Measurements from ENCODE around the gene CD59.
A peak's percentile ranks its signal among the peaks of the same experiment; 100 is the strongest.
"Not testable (repeated sequence)": the region's sequence is repeated elsewhere in the genome, so short reads cannot be mapped to it uniquely, and the experiment has no call there.

The CD59 gene

GRCh38 chr11:33713151-33713855, 22.9 kb downstream of the CD59 start:
- no peak for DNase-seq (ENCODE audit: low spot score)

- DNase-seq (ENCODE audit: low spot score): no peak
Measured at GRCh38 chr11:33712436-33712835, 23.8 kb downstream of the CD59 start.

DNA sequence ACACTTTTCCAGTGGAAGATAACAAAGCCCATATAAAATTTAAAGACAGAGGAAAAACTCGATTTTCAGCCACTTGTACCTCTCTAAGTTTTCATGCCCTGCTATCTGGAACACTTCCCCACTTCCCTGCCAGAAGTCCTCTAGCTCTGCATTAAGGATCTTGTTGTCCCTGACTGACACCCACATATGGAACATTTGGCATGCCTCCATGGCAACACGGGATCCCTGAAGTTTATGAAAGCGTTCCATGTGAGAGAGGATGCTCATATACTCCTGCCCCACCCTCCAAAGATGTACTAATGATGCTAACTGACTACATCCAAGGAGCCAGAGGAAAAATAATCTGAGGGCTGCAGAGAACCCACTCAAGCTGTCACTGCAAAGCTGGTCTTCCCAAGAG, 26.8 kb downstream of the CD59 start:
- DNase-seq (ENCODE audit: low spot score): no peak

- no peak for DNase-seq (ENCODE audit: low spot score)
Measured at GRCh38 chr11:33708985-33709384, 27.2 kb downstream of the CD59 start.

DNA sequence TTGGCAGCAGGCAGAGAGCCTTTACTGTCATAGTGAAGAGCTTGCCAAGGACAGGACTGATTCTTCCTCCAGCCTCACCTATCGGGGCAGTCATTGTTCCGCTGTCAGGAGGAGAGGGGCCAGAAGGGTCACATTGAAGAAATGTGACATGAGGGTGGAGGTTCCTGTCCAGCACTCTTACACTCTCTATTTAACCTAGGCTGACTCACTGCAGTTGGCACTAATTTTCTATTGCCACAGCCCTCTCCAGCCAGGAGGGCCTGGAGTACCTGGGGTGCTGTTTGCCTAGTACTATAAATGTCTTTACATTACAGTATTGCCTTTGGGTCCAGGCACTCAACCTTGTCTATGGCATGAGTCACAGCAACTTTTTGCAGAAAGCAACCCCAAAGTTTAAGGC, 28.4 kb downstream of the CD59 start:
- not testable (repeated sequence) for DNase-seq (ENCODE audit: low spot score)

DNA sequence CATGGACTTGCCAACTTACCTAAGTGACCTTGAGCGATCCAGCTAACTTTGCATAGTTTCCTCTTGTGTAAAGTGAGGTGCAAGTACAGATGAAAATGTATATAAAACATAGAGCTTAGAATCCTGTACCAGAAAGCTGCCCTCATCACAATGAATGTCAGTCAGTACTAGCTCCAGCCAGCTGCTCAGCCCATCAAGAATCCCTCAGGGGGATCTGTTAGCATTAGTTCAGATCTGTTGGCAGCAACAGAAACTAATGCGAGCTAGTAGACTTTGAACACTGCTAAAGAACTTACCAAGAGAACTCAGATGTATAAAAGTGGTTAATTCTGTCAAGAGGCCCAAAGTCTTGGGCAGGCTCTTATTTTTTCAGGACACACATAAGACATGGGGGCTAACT, 29.3 kb downstream of the CD59 start:
- no peak for DNase-seq (ENCODE audit: low spot score)

DNA sequence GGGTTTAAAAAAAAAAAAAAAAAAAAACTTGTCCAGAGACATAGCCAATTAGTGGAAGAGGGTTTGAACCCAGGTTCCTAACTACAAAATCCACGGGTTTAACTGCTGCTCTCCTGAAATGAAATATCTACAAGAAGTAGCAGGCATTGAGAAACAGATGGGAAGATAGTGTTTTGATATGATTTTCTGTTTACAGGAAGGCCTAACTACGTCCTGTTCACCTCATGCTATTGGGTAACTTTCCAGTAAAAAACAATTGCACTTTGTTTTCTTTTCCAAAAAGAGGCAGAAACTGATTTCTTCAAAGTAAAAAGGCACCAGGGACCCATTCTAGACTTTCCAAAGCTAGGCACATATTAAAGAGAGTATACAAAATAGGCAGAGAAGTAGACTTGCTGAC, 29.7 kb downstream of the CD59 start:
- DNase-seq (ENCODE audit: low spot score): no peak

- DNase-seq (ENCODE audit: low spot score): no peak
Measured at GRCh38 chr11:33704240-33705002, 31.8 kb downstream of the CD59 start.

DNA sequence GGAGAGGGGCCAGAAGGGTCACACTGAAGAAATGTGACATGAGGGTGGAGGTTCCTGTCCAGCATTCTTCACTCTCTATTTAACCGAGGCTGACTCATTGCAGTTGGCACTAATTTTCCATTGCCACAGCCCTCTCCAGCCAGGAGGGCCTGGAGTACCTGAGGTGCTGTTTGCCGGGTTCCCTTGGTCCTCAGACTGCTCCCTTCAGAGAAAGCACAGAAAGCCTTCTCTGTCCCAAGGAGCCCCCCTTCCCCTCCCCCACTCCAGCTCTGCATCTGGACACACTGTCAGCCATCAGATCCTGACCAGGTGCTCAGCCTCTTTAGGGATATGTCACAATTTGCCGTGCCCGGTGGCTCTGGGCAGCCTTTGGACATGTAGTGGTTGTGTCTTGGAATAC, 32.4 kb downstream of the CD59 start:
- no peak for DNase-seq (ENCODE audit: low spot score)

- no peak for DNase-seq (ENCODE audit: low spot score)
Measured at GRCh38 chr11:33703234-33703633, 33.0 kb downstream of the CD59 start.

DNA sequence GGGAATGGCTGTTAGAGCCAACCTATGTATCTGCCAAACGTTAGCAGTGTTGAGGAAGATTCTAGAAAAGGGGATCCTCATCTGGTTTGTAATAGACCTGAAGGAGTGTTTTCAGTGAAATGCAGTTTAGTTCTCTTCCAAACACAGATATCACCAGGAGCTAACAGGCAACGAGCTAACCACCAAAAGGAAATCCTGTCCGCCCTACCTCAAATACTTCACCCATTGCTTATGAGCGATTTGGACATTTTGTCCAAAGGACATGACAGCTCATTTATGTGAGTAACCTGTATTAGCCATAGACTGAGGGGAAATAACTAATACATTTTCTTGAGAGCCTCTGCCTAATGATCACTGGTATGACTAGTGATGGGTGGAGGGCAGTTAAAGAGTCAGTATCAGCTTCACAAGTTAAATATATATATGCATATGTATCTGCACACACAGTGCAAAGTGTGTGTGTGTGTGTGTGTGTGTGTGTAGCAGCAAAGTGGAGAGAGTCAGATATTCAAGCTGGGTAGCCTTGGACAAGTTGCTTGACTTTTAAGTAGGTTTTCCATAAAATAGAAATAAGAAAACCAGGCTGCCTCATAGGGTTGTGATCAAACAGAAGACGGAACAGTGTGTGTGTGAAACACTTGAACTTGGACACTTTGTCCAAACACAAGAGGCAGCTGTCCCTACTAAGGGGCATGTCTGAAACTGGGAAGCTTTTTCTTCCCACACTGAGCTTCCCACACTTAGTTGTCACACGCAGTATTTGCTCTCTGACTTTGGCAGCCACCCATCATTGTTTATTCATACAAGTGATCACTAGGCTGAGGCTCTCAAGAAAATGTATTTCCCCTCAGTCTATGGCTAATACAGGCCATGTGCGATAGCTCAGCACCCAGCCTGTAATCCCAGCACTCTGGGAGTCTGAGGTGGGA, 34.7 kb downstream of the CD59 start:
- DNase-seq (ENCODE audit: low spot score): no peak

DNA sequence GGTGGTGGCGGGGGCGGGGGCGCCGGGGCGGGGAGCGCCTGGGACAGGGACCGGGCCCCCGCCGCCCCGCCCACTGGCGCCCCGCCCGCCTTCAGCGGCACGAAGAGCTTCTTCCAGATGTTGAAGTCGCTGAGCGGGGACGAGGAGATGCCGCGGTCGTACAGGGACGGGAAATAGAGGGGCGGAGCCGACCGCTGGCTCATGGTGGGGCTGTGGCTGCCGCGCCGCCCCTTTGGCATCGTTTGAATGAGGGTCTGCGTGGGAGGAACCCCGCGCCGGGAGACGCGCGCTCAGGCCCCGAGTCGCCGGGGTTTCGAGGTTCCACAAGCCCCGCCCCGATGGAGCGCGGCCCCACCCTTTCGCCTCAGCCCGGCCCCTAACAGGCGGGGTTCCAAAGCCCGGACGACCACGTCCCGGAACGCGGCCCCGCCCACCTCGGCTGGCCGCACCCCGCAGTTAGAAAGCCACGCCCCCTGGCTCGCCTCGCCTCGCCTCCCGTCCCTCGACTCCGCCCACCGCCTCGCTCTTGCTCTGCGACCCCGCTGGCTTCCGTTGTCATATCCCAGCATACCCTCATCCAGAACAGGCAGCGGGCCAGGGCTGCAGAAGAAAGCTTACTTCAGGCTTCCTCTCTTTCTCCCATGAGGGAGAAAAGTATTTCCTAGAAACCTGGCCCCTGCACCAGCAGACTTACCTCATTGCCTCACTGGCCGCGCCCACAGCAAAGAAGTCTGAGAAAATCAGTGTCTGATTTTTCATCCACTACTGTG, 35.5 kb downstream of the CD59 start, which contains the start of gene C11orf91:
C11orf91 (minus strand) TSS at position 325 of the 770 bp plus-strand sequence; CDS start at position 239, 86 bp downstream.
- peak; percentile 96 for DNase-seq (ENCODE audit: low spot score)

- DNase-seq (ENCODE audit: low spot score): no peak
Measured at GRCh38 chr11:33700063-33700501, 36.1 kb downstream of the CD59 start.

DNA sequence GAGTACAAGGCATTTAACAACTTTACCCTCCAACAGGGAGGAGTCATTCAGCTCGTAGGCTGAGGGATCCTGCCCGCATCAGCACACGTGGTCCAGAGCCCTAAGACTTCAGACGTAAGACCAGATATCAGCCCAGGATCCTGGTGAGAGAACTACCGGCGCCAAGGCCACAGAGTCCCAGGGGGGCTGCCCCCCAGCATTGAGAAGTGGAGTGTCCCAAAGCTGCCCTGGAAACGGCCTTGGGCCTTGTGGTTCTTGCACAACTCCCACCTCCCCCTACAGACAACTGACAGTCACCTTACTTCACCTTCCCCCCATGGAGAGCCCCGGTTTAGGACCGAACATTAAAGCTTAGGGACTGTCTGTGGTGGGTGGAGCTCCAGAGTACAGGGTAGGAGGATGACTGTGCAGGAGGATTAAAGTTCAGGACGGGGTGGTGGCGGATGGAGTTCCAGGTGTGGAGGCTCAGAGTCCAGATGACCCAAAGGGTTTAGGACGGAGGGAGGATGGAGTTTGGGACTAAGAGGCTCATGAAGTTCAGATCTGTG, 36.6 kb downstream of the CD59 start:
- DNase-seq (ENCODE audit: low spot score): no peak

GRCh38 chr11:33698921-33699320, 37.3 kb downstream of the CD59 start:
- DNase-seq (ENCODE audit: low spot score): no peak

DNA sequence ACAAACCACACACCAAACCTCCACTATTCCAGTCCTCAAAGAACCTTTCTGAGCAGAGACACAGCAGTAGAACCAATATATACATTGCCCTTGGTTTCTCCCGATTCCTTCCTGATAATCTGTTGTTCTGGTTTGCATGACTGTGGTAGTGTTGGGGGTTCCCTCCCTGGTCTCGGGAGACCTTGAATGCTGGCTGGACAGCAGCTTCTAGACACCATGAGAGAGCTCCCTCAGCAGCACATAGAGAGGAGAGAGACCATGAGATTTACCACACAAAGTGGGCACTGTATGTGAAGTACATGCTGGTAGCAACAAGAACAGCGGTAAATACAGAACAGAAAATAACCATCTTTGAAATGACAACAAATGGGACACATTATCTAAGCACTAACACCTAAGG, 38.2 kb downstream of the CD59 start:
- DNase-seq (ENCODE audit: low spot score): no peak

DNA sequence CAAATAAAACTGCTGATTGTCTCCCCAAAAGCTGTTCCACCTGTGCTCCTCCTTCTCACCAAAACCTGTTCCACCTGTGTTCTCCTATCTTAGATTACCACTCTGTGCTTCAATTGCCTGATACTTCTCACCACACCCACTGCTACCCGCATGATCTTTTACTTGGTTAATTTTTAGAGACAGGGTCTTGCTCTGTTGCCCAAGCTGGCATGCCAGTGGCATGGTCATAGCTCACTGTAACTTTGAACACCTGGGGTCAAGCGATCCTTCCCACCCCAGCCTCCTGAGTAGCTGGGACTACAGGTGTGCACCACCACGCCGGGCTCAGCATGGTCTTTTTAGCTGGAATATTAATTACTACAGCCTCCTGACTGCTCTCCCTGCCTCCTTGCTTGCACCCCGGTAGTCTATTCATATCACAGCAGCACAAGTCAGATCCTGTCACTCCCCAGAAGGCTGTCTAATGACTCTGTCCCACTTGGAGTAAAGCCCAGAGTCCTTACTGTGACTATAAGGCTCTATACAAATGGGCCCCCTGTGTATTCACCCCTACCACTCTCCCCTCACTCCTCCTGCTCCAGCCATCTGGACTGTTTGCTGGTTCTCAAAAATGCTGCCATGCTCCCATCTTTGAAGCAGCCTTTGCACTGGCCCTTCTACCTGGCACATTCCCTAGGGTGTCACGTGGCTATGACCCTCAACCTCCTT, 39.1 kb downstream of the CD59 start:
- no peak for DNase-seq (ENCODE audit: low spot score)

DNA sequence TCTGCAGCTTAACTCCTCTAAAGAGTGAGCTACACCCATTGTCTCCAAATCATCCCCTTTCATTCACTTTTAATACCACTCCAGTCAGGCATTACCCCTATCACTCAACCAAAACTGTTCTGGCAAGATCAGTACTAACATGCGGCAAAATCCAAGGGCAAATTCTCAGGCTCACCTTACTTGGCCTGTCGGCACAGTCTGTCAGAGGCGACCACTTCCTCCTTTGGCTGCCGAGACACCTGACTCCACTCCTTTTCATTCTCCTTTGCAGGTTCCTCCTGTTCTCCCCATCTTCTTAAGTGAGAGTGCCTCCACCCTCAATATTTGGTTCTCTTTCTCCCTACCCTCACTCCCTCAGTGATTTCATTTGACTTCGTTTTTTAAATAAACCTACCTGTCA, 39.8 kb downstream of the CD59 start:
- no peak for DNase-seq (ENCODE audit: low spot score)

GRCh38 chr11:33695051-33695566, 41.1 kb downstream of the CD59 start:
- no peak for DNase-seq (ENCODE audit: low spot score)

GRCh38 chr11:33694346-33695050, 41.7 kb downstream of the CD59 start:
- DNase-seq (ENCODE audit: low spot score): no peak

Measured in iPS-NIHi11 (cell line).